ENCODE data around the gene PAFAH1B2. TPM values are rescaled to one million over a fixed set of nuclear protein-coding genes. Genes with fewer than 3 reads are reported as not detected.
A peak's percentile ranks its signal among the peaks of the same experiment; 100 is the strongest.

The PAFAH1B2 gene
- total and polyA plus RNA-seq, 7 donors: 13.0 to 46.3 (median 30.8) TPM

GRCh38 chr11:117187428-117187798 lies 43.3 kb downstream of the PAFAH1B2 start:
- H3K9me3 ChIP-seq: no peaks in the 10 kb centered on the region
- H3K4me1 ChIP-seq: no peaks in the 10 kb centered on the region
- peaks cover 0 to 95% of the 10 kb centered on the region in 2 donors for H3K36me3 ChIP-seq (ENCODE audit: insufficient read depth in 1 of 2, low read depth in 1 of 2)
- 76 to 84% (median 78%) methylated on average over 13 of the region's 13 CpGs for WGBS, 3 donors
- no peaks in the 10 kb centered on the region for H3K27me3 ChIP-seq (ENCODE audit: insufficient read depth in 3 of 3, low read length in 2 of 3)
- TF ChIP-seq, protein P1, sequence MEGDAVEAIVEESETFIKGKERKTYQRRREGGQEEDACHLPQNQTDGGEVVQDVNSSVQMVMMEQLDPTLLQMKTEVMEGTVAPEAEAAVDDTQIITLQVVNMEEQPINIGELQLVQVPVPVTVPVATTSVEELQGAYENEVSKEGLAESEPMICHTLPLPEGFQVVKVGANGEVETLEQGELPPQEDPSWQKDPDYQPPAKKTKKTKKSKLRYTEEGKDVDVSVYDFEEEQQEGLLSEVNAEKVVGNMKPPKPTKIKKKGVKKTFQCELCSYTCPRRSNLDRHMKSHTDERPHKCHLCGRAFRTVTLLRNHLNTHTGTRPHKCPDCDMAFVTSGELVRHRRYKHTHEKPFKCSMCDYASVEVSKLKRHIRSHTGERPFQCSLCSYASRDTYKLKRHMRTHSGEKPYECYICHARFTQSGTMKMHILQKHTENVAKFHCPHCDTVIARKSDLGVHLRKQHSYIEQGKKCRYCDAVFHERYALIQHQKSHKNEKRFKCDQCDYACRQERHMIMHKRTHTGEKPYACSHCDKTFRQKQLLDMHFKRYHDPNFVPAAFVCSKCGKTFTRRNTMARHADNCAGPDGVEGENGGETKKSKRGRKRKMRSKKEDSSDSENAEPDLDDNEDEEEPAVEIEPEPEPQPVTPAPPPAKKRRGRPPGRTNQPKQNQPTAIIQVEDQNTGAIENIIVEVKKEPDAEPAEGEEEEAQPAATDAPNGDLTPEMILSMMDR (IDR thresholded peaks at IDR 0.05): no peak
- H3K4me3 ChIP-seq: no peak overlapping the region
- intact Hi-C loops (cut with DNase I): no loop called here
- ATAC-seq (no peak), DNase-seq (peak in 1 of 2 donors; percentile 36)
- no peak overlapping the region for H3K27ac ChIP-seq

DNA sequence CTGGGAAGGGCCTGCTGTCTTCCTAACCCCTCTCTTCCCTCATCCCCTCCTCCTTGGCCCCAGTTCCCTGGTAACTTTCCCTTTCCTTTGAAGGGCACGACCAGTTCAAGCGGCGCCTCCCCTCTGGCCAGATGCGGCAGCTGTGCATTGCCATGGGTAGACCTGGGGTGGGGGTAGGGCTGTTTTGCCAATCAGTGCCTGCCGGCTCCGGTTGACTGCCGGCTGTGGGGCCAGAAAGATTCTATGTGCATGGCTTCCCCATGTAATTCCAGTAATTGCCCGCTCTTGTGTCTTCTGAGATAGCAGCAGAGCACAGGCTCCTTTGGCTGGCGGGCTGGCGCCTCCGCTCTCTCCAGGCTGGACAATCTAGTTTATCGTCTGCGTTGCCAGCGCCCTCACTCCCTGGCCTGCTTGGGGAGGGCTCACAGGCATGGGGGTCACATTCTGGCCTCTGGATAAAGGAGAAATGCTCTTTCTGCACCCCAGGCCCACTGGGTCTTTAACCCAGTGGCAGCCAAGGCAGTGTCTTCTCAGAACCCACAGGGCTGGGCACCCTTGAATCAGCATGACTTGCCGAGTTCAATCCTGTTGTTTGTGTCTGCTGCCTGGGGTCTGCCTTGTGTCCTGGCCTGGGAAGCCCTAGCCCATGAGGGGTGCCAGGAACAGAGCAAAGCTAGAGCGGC lies 43.9 kb downstream of the PAFAH1B2 start:
- ATAC-seq: no peak
- Histone ChIP-seq H3K27ac (no peak overlapping the region), H3K27me3 (ENCODE audit: insufficient read depth in 3 of 3, low read length in 2 of 3) (no peaks in the 10 kb centered on the region), H3K4me3 (no peak overlapping the region), H3K36me3 (ENCODE audit: insufficient read depth in 1 of 2, low read depth in 1 of 2) (peaks cover 0 to 95% of the 10 kb centered on the region in 2 donors), H3K4me1 (no peaks in the 10 kb centered on the region), H3K9me3 (no peaks in the 10 kb centered on the region)
- intact Hi-C loops (cut with DNase I): no loop called here
- TF ChIP-seq, protein P1 (IDR thresholded peaks at IDR 0.05): no peak
- peak in 1 of 2 donors; percentile 41 for DNase-seq
- 89 to 91% (median 90%) methylated on average over 16 of the region's 16 CpGs for WGBS, 3 donors

- TF ChIP-seq, protein P1 (IDR thresholded peaks at IDR 0.05): no peak
- no peaks in the 10 kb centered on the region for H3K9me3 ChIP-seq
- no peaks in the 10 kb centered on the region for H3K27me3 ChIP-seq (ENCODE audit: insufficient read depth in 3 of 3, low read length in 2 of 3)
- ATAC-seq (peak in 1 of 4 donors; percentile 12), DNase-seq (no peak)
- intact Hi-C loops (cut with DNase I): no loop called here
- 89 to 90% (median 90%) methylated on average over 20 of the region's 20 CpGs for WGBS, 3 donors
- no peak overlapping the region for H3K27ac ChIP-seq
- H3K4me3 ChIP-seq: no peak overlapping the region
- H3K4me1 ChIP-seq: no peaks in the 10 kb centered on the region
- peaks cover 0 to 95% of the 10 kb centered on the region in 2 donors for H3K36me3 ChIP-seq (ENCODE audit: insufficient read depth in 1 of 2, low read depth in 1 of 2)
Observed at GRCh38 chr11:117188620-117189081, 44.6 kb downstream of the PAFAH1B2 start.

GRCh38 chr11:117189191-117189940 lies 45.3 kb downstream of the PAFAH1B2 start:
- WGBS, 3 donors: 91 to 94% (median 92%) methylated on average over 22 of the region's 22 CpGs
- peaks cover 0 to 89% of the 10 kb centered on the region in 2 donors for H3K36me3 ChIP-seq (ENCODE audit: insufficient read depth in 1 of 2, low read depth in 1 of 2)
- TF ChIP-seq, protein P1 (IDR thresholded peaks at IDR 0.05): no peak
- ATAC-seq (no peak), DNase-seq (no peak)
- H3K4me3 ChIP-seq: no peak overlapping the region
- no peaks in the 10 kb centered on the region for H3K4me1 ChIP-seq
- no peaks in the 10 kb centered on the region for H3K9me3 ChIP-seq
- no peaks in the 10 kb centered on the region for H3K27me3 ChIP-seq (ENCODE audit: insufficient read depth in 3 of 3, low read length in 2 of 3)
- H3K27ac ChIP-seq: no peak overlapping the region
- intact Hi-C loops (cut with DNase I): no loop called here

Data from psoas muscle (tissue), 8 donors.